GM12878 (cell line): ENCODE results near the gene RSAD2. TPM values are rescaled to one million over a fixed set of nuclear protein-coding genes. Genes with fewer than 3 reads are reported as not detected.
A peak's percentile ranks its signal among the peaks of the same experiment; 100 is the strongest.

ENCODE experiments used
- BMI1 ChIP-seq: fragments of 450-650 bp; IDR thresholded peaks from 2 replicates; pipeline ENCODE4 v1.6.1; 2016; ENCODE audit warnings: mild to moderate bottlenecking, moderate library complexity, borderline replicate concordance
- CHD1 ChIP-seq: IDR thresholded peaks from 2 replicates; pipeline ENCODE4 v1.6.1; 2012; ENCODE audit warnings: low read depth, low read length, improper control_type of control experiment
- EGR1 ChIP-seq, 2 experiments: IDR thresholded peaks; 1 replicate in 1 of 2; 2 replicates in 1 of 2; pipeline ENCODE4 v1.6.1; 2011 to 2012; ENCODE audit warnings: low read depth in 2 of 2, low read length in 2 of 2, borderline replicate concordance in 1 of 2, mild to moderate bottlenecking in 1 of 2, moderate library complexity in 1 of 2
- GATAD2B ChIP-seq: fragments of 450-650 bp; conservative IDR thresholded peaks from 2 replicates; pipeline ENCODE4 v1.6.1; 2017; ENCODE audit warnings: low read depth, mild to moderate bottlenecking, moderate library complexity
- HDGF ChIP-seq: fragments of 450-650 bp; IDR thresholded peaks from 2 replicates; pipeline ENCODE4 v1.6.1; 2016; ENCODE audit warnings: antibody characterized with exemption
- IKZF1 ChIP-seq: fragments of 450-650 bp; conservative IDR thresholded peaks from 2 replicates; pipeline ENCODE4 v1.6.1; 2017; ENCODE audit warnings: antibody characterized with exemption, mild to moderate bottlenecking
- JUNB ChIP-seq: IDR thresholded peaks from 2 replicates; pipeline ENCODE4 v1.6.1; 2016; ENCODE audit warnings: antibody characterized with exemption, mild to moderate bottlenecking
- MEF2A ChIP-seq: IDR thresholded peaks from 2 replicates; pipeline ENCODE4 v1.6.1; 2011; ENCODE audit warnings: low read depth, mild to moderate bottlenecking, low read length, moderate library complexity; ENCODE audit not compliant: insufficient read depth
- MTA2 ChIP-seq: fragments of 450-650 bp; IDR thresholded peaks from 2 replicates; pipeline ENCODE4 v1.6.1; 2016; ENCODE audit warnings: low read depth, mild to moderate bottlenecking, moderate library complexity
- NRF1 ChIP-seq: conservative IDR thresholded peaks from 2 replicates; pipeline ENCODE4 v1.6.1; 2011; ENCODE audit warnings: mild to moderate bottlenecking, low read depth, low read length, improper control_type of control experiment
- SIN3A ChIP-seq: IDR thresholded peaks from 2 replicates; pipeline ENCODE4 v1.6.1; 2012; ENCODE audit warnings: low read depth, low read length, improper control_type of control experiment
- STAT1 ChIP-seq: fragments of 450-650 bp; conservative IDR thresholded peaks from 2 replicates; pipeline ENCODE4 v1.6.1; 2014; ENCODE audit warnings: antibody characterized with exemption, mild to moderate bottlenecking
- TCF12 ChIP-seq: IDR thresholded peaks from 2 replicates; pipeline ENCODE4 v1.6.1; 2011; ENCODE audit warnings: low read depth, mild to moderate bottlenecking, low read length
- polyA plus RNA-seq, 11 experiments: library from polyadenylated mRNA; depleted of rRNA in 4 of 11; unstranded in 6 of 11; stranded (reverse) in 5 of 11; fragments of >200 nt; fragmentation: Nextera tagmentation in 4 of 11; fragmentation: Illumina TruSeq in 1 of 11; extraction: Ambion mirVana in 4 of 11; extraction: Trizol in 1 of 11; gene quantifications; 1 replicate in 1 of 11; 2 replicates in 10 of 11; pipeline versions ENCODE4 v1.2.1 to v1.2.3, GENCODE V29; 2011 to 2016; ENCODE audit warnings: inconsistent platforms in 2 of 11, missing spikeins in 2 of 11, low read depth in 1 of 11
- total RNA-seq, 4 experiments: library from RNA; depleted of rRNA in 3 of 4; stranded (reverse); fragments of >200 nt in 3 of 4; fragmentation: Illumina TruSeq in 1 of 4; extraction: Trizol in 1 of 4; gene quantifications; 2 replicates each; pipeline versions ENCODE4 v1.2.1 to v1.2.3, GENCODE V29; 2013 to 2021
- TF ChIP-seq, protein P1 (sequence below): fragments of 450-650 bp; formaldehyde crosslinking; IDR thresholded peaks from 2 replicates; pipeline ENCODE4 v1.4.0; 2022; ENCODE audit warnings: mild to moderate bottlenecking, moderate library complexity
- TF ChIP-seq, protein P2 (sequence below): fragments of 450-650 bp; formaldehyde crosslinking; IDR thresholded peaks from 2 replicates; pipeline ENCODE4 v1.4.0; 2020; ENCODE audit warnings: mild to moderate bottlenecking, moderate library complexity
- TF ChIP-seq, protein P3 (sequence below): fragments of 450-650 bp; IDR thresholded peaks from 2 replicates; pipeline ENCODE4 v1.6.1; 2014; ENCODE audit warnings: mild to moderate bottlenecking
- TF ChIP-seq, protein P4 (sequence below): fragments of 450-650 bp; IDR thresholded peaks from 2 replicates; pipeline ENCODE4 v1.6.1; 2017; ENCODE audit warnings: mild to moderate bottlenecking, moderate library complexity

RSAD2 gene
- total and polyA plus RNA-seq, 10 of the 15 experiments (the other 5 are each of a cell fraction or from before 2014, with no cell fraction given): 0.24 to 0.90 (median 0.69) TPM

DNA sequence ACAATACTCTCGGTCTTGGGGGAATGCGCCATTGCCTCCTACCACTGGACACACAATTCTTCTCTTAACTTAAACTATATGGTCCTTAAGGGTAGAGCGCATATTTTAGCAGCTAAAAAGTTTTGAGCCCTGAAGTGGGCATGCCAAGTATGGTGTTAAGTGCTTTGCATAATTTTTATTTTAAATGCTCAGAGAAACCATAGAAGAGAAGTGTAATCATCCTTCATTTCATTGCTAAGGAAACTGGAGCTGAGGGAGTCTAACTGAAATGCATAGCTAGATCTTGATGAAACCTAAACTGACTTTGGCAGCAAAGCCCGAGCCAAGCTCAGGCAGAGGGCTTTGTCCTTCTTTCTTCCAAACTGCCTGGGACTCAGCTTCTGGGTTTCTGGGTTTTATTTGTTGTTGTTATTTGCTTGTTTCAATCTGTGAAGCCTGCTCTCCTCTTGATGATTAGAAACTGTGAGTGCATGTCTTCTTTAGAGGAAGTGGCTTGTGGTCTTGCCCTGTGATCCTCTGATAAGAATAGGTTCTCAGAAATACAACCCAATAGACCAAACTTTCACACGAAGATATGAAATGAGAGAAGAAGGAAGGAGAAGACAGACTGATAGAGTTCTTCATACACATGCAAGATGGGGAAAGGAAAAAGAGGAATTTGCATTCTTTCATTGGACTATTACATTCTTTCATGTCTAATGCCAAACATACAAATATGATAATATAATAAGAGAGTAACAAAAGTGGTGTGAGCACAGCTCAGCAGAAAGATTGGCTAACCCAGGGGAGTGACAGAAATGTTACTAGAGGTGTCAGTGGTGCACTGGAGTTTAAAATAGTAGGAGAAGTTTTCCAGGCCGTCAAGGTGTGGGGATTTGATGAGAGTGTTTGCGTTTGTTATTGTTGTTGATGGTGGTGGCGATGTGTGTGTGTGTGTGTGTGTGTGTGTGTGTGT is 32.1 kb downstream of the RSAD2 start (continued):
- TF ChIP-seq, protein P1, sequence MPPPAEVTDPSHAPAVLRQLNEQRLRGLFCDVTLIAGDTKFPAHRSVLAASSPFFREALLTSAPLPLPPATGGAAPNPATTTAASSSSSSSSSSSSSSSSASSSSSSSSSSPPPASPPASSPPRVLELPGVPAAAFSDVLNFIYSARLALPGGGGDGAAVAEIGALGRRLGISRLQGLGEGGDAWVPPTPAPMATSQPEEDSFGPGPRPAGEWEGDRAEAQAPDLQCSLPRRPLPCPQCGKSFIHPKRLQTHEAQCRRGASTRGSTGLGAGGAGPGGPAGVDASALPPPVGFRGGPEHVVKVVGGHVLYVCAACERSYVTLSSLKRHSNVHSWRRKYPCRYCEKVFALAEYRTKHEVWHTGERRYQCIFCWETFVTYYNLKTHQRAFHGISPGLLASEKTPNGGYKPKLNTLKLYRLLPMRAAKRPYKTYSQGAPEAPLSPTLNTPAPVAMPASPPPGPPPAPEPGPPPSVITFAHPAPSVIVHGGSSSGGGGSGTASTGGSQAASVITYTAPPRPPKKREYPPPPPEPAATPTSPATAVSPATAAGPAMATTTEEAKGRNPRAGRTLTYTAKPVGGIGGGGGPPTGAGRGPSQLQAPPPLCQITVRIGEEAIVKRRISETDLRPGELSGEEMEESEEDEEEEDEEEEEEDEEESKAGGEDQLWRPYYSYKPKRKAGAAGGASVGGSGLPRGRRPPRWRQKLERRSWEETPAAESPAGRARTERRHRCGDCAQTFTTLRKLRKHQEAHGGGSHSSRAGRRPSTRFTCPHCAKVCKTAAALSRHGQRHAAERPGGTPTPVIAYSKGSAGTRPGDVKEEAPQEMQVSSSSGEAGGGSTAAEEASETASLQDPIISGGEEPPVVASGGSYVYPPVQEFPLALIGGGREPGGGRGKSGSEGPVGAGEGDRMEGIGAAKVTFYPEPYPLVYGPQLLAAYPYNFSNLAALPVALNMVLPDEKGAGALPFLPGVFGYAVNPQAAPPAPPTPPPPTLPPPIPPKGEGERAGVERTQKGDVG (CRISPR knock-in tag): no peak
- peak; percentile 51; the same call in 1 of the 2 replicates for TF ChIP-seq HDGF
- peak; percentile 92 for TF ChIP-seq MTA2
- TF ChIP-seq STAT1: no peak
- TF ChIP-seq JUNB: no peak
- no peak for TF ChIP-seq CHD1
- no peak for TF ChIP-seq SIN3A
- peak; percentile 73 for TF ChIP-seq BMI1
- 0 out of 2 replicates have a peak, but pooled peaks have one; percentile 23 for TF ChIP-seq GATAD2B
- TF ChIP-seq IKZF1: peak; percentile 74
- TF ChIP-seq, protein P2, sequence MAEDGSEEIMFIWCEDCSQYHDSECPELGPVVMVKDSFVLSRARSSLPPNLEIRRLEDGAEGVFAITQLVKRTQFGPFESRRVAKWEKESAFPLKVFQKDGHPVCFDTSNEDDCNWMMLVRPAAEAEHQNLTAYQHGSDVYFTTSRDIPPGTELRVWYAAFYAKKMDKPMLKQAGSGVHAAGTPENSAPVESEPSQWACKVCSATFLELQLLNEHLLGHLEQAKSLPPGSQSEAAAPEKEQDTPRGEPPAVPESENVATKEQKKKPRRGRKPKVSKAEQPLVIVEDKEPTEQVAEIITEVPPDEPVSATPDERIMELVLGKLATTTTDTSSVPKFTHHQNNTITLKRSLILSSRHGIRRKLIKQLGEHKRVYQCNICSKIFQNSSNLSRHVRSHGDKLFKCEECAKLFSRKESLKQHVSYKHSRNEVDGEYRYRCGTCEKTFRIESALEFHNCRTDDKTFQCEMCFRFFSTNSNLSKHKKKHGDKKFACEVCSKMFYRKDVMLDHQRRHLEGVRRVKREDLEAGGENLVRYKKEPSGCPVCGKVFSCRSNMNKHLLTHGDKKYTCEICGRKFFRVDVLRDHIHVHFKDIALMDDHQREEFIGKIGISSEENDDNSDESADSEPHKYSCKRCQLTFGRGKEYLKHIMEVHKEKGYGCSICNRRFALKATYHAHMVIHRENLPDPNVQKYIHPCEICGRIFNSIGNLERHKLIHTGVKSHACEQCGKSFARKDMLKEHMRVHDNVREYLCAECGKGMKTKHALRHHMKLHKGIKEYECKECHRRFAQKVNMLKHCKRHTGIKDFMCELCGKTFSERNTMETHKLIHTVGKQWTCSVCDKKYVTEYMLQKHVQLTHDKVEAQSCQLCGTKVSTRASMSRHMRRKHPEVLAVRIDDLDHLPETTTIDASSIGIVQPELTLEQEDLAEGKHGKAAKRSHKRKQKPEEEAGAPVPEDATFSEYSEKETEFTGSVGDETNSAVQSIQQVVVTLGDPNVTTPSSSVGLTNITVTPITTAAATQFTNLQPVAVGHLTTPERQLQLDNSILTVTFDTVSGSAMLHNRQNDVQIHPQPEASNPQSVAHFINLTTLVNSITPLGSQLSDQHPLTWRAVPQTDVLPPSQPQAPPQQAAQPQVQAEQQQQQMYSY (CRISPR knock-in tag): no peak
- no peak for TF ChIP-seq NRF1
- TF ChIP-seq EGR1 (IDR thresholded peaks at IDR 0.05; ENCODE audit: borderline replicate concordance in 1 of 2, low read depth in 2 of 2, low read length in 2 of 2): no peak
- TF ChIP-seq, protein P3, sequence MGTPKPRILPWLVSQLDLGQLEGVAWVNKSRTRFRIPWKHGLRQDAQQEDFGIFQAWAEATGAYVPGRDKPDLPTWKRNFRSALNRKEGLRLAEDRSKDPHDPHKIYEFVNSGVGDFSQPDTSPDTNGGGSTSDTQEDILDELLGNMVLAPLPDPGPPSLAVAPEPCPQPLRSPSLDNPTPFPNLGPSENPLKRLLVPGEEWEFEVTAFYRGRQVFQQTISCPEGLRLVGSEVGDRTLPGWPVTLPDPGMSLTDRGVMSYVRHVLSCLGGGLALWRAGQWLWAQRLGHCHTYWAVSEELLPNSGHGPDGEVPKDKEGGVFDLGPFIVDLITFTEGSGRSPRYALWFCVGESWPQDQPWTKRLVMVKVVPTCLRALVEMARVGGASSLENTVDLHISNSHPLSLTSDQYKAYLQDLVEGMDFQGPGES: no peak
- TF ChIP-seq, protein P4, sequence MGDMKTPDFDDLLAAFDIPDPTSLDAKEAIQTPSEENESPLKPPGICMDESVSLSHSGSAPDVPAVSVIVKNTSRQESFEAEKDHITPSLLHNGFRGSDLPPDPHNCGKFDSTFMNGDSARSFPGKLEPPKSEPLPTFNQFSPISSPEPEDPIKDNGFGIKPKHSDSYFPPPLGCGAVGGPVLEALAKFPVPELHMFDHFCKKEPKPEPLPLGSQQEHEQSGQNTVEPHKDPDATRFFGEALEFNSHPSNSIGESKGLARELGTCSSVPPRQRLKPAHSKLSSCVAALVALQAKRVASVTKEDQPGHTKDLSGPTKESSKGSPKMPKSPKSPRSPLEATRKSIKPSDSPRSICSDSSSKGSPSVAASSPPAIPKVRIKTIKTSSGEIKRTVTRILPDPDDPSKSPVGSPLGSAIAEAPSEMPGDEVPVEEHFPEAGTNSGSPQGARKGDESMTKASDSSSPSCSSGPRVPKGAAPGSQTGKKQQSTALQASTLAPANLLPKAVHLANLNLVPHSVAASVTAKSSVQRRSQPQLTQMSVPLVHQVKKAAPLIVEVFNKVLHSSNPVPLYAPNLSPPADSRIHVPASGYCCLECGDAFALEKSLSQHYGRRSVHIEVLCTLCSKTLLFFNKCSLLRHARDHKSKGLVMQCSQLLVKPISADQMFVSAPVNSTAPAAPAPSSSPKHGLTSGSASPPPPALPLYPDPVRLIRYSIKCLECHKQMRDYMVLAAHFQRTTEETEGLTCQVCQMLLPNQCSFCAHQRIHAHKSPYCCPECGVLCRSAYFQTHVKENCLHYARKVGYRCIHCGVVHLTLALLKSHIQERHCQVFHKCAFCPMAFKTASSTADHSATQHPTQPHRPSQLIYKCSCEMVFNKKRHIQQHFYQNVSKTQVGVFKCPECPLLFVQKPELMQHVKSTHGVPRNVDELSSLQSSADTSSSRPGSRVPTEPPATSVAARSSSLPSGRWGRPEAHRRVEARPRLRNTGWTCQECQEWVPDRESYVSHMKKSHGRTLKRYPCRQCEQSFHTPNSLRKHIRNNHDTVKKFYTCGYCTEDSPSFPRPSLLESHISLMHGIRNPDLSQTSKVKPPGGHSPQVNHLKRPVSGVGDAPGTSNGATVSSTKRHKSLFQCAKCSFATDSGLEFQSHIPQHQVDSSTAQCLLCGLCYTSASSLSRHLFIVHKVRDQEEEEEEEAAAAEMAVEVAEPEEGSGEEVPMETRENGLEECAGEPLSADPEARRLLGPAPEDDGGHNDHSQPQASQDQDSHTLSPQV: peak; percentile 15; the same call in 1 of the 2 replicates
- TF ChIP-seq MEF2A: peak; percentile 83
- TF ChIP-seq TCF12: 0 out of 2 replicates have a peak, but pooled peaks have one; percentile 23
